WTC11 (cell line): ENCODE results near the gene NDST3. TPM values are rescaled to one million over a fixed set of nuclear protein-coding genes. Genes with fewer than 3 reads are reported as not detected.

ENCODE experiments used
- ATAC-seq: fragments of 200-7000 bp; cut with Tn5 transposase; 2 replicates; pipeline ENCODE4 v1.10.0; 2021; ENCODE audit warnings: mild to moderate bottlenecking, moderate library complexity
- CTCF ChIA-PET: fragments of 300-600 bp; sonication (Branson Sonifier 250); formaldehyde crosslinking; loops from one replicate; lab custom pipeline; 2021; ENCODE audit warnings: antibody characterized with exemption; lab: Charles Lee
- POLR2A ChIA-PET: fragments of 350-600 bp; sonication (Branson Sonifier 250); formaldehyde crosslinking; loops from one replicate; lab custom pipeline; 2021; ENCODE audit warnings: antibody characterized with exemption; lab: Charles Lee
- DNase-seq: peaks from one replicate; pipeline ENCODE4 v3.0.0; 2021; ENCODE audit warnings: low spot score
- H3K27ac Mint-ChIP-seq: 2 replicates; pipeline ENCODE4 v1.8.0; 2021; ENCODE audit warnings: mixed read lengths
- H3K27me3 Mint-ChIP-seq: 2 replicates; pipeline ENCODE4 v1.8.0; 2021; ENCODE audit warnings: low read depth, mild to moderate bottlenecking, moderate library complexity, mixed read lengths
- H3K36me3 Mint-ChIP-seq: 2 replicates; pipeline ENCODE4 v1.8.0; 2021; ENCODE audit warnings: mixed read lengths
- H3K4me1 Mint-ChIP-seq: 2 replicates; pipeline ENCODE4 v1.8.0; 2022; ENCODE audit warnings: mixed read lengths
- H3K4me3 Mint-ChIP-seq: 2 replicates; pipeline ENCODE4 v1.8.0; 2021; ENCODE audit warnings: mild to moderate bottlenecking, moderate library complexity, mixed read lengths
- H3K9me3 Mint-ChIP-seq: 2 replicates; pipeline ENCODE4 v1.8.0; 2021; ENCODE audit warnings: mixed read lengths
- AFF4 ChIP-seq: sonication (generic); formaldehyde crosslinking; IDR thresholded peaks from 2 replicates; pipeline ENCODE4 v1.8.1; 2023; ENCODE audit warnings: mild to moderate bottlenecking, missing genetic modification reagents, borderline replicate concordance
- CREM ChIP-seq: sonication (generic); formaldehyde crosslinking; IDR thresholded peaks from 2 replicates; pipeline ENCODE4 v1.8.1; 2022; ENCODE audit warnings: mild to moderate bottlenecking, missing genetic modification reagents, moderate library complexity
- ELF4 ChIP-seq: sonication (generic); formaldehyde crosslinking; IDR thresholded peaks from 2 replicates; pipeline ENCODE4 v1.8.1; 2022; ENCODE audit warnings: low read depth, mild to moderate bottlenecking, moderate library complexity, missing genetic modification reagents
- ESRRA ChIP-seq: sonication (generic); formaldehyde crosslinking; IDR thresholded peaks from 2 replicates; pipeline ENCODE4 v1.8.1; 2022; ENCODE audit warnings: mild to moderate bottlenecking, missing genetic modification reagents, borderline replicate concordance
- IRF2 ChIP-seq: sonication (generic); formaldehyde crosslinking; IDR thresholded peaks from 2 replicates; pipeline ENCODE4 v1.8.0; 2022; ENCODE audit warnings: low read depth, missing genetic modification reagents, borderline replicate concordance
- NR1H2 ChIP-seq: sonication (generic); formaldehyde crosslinking; IDR thresholded peaks from 2 replicates; pipeline ENCODE4 v1.9.0; 2021; ENCODE audit warnings: mild to moderate bottlenecking, moderate library complexity, missing genetic modification reagents
- OVOL2 ChIP-seq: fragments of 250-450 bp; sonication (Bioruptor Pico); IDR thresholded peaks from 2 replicates; pipeline ENCODE4 v1.9.0; 2021; ENCODE audit warnings: mild to moderate bottlenecking, borderline replicate concordance
- PRDM15 ChIP-seq: sonication (generic); formaldehyde crosslinking; IDR thresholded peaks from 2 replicates; pipeline ENCODE4 v1.8.0; 2022; ENCODE audit warnings: missing genetic modification reagents
- RELA ChIP-seq: sonication (generic); formaldehyde crosslinking; IDR thresholded peaks from 2 replicates; pipeline ENCODE4 v1.8.1; 2022; ENCODE audit warnings: missing genetic modification reagents, mild to moderate bottlenecking, borderline replicate concordance
- RORB ChIP-seq: fragments of 250-450 bp; sonication (Bioruptor Pico); IDR thresholded peaks from 2 replicates; pipeline ENCODE4 v1.9.0; 2021; ENCODE audit warnings: mild to moderate bottlenecking
- SMAD3 ChIP-seq: sonication (generic); formaldehyde crosslinking; IDR thresholded peaks from 2 replicates; pipeline ENCODE4 v1.8.0; 2022; ENCODE audit warnings: missing genetic modification reagents, mild to moderate bottlenecking, borderline replicate concordance
- SOX15 ChIP-seq: fragments of 250-450 bp; sonication (Bioruptor Pico); IDR thresholded peaks from 2 replicates; pipeline ENCODE4 v1.9.0; 2021; ENCODE audit warnings: mild to moderate bottlenecking
- STAT6 ChIP-seq: sonication (generic); formaldehyde crosslinking; conservative IDR thresholded peaks from 2 replicates; pipeline ENCODE4 v1.8.1; 2023; ENCODE audit warnings: mild to moderate bottlenecking, low read depth, missing genetic modification reagents, moderate library complexity
- TCF7 ChIP-seq: sonication (generic); formaldehyde crosslinking; IDR thresholded peaks from 2 replicates; pipeline ENCODE4 v1.8.0; 2022; ENCODE audit warnings: mild to moderate bottlenecking, low read depth, missing genetic modification reagents, moderate library complexity
- USF1 ChIP-seq: sonication (generic); formaldehyde crosslinking; IDR thresholded peaks from 2 replicates; pipeline ENCODE4 v1.8.0; 2022; ENCODE audit warnings: mild to moderate bottlenecking, missing genetic modification reagents
- ZNF121 ChIP-seq: sonication (generic); formaldehyde crosslinking; IDR thresholded peaks from 2 replicates; pipeline ENCODE4 v1.8.0; 2023; ENCODE audit warnings: missing genetic modification reagents
- ZNF138 ChIP-seq: sonication (generic); formaldehyde crosslinking; conservative IDR thresholded peaks from 2 replicates; pipeline ENCODE4 v1.8.1; 2022; ENCODE audit warnings: mild to moderate bottlenecking, moderate library complexity, missing genetic modification reagents
- ZNF219 ChIP-seq: sonication (generic); formaldehyde crosslinking; IDR thresholded peaks from 2 replicates; pipeline ENCODE4 v1.8.0; 2023; ENCODE audit warnings: missing genetic modification reagents, mild to moderate bottlenecking, borderline replicate concordance
- ZNF425 ChIP-seq: fragments of 250-450 bp; sonication (Bioruptor Pico); conservative IDR thresholded peaks from 2 replicates; pipeline ENCODE4 v1.9.0; 2021; ENCODE audit warnings: mild to moderate bottlenecking
- total RNA-seq: library from RNA; stranded (reverse); gene quantifications from 3 replicates; pipeline ENCODE4 v1.2.3, GENCODE V29; 2021

Gene NDST3
- total RNA-seq, 1 experiment from 2014 or later, result 0.37 TPM

GRCh38 chr4:118099106-118099505, 64.8 kb downstream of the NDST3 start:
- Mint-ChIP-seq H3K36me3 (no peaks in the 10 kb centered on the region), H3K4me1 (no peaks in the 10 kb centered on the region), H3K27me3 (no peaks in the 10 kb centered on the region), H3K4me3 (no peak overlapping the region), H3K27ac (no peak overlapping the region), H3K9me3 (peaks cover 3% of the 10 kb centered on the region)
- ChIA-PET POLR2A (no interaction called here), CTCF (no interaction called here)
- DNase-seq, result no peak
- TF ChIP-seq STAT6 (CRISPR knock-in tag), result no peak
- no peak for TF ChIP-seq ZNF121 (CRISPR knock-in tag)
- TF ChIP-seq NR1H2 (CRISPR knock-in tag), result no peak
- TF ChIP-seq TCF7, result no peak
- TF ChIP-seq CREM (CRISPR knock-in tag), result no peak
- no peak for TF ChIP-seq SMAD3
- TF ChIP-seq AFF4, result no peak
- TF ChIP-seq ESRRA (CRISPR knock-in tag), result no peak
- TF ChIP-seq RORB, result no peak
- no peak for TF ChIP-seq ZNF138 (CRISPR knock-in tag)
- TF ChIP-seq ELF4 (CRISPR knock-in tag), result no peak
- no peak for TF ChIP-seq USF1
- no peak for TF ChIP-seq RELA (CRISPR knock-in tag)
- TF ChIP-seq OVOL2 (CRISPR knock-in tag), result no peak
- no peak for TF ChIP-seq IRF2
- TF ChIP-seq ZNF219 (CRISPR knock-in tag), result no peak
- no peak for TF ChIP-seq ZNF425
- ATAC-seq, result no peak

GRCh38 chr4:118102195-118102594, 67.9 kb downstream of the NDST3 start:
- ATAC-seq, result no peak
- no peaks in the 10 kb centered on the region for H3K27me3 Mint-ChIP-seq
- H3K27ac Mint-ChIP-seq, result no peak overlapping the region
- no peaks in the 10 kb centered on the region for H3K9me3 Mint-ChIP-seq
- no peaks in the 10 kb centered on the region for H3K4me1 Mint-ChIP-seq
- DNase-seq, result no peak
- ChIA-PET POLR2A (no interaction called here), CTCF (no interaction called here)
- no peaks in the 10 kb centered on the region for H3K36me3 Mint-ChIP-seq
- no peak overlapping the region for H3K4me3 Mint-ChIP-seq
- TF ChIP-seq NR1H2 (CRISPR knock-in tag) (no peak), SOX15 (CRISPR knock-in tag) (no peak), PRDM15 (no peak), ZNF121 (CRISPR knock-in tag) (no peak)
